Activated CD4-positive, alpha-beta T cell treated with anti-CD3 and anti-CD28 coated beads, Interleukin-2, amount 10 ng/mL, durations not matched to agents 24 days and 14 days (primary cell): ENCODE data around the gene CTDSP1. TPM values are rescaled to one million over a fixed set of nuclear protein-coding genes. Genes with fewer than 3 reads are reported as not detected.
A peak's percentile ranks its signal among the peaks of the same experiment; 100 is the strongest.

Experiments
- DNase-seq: peaks from one replicate; pipeline ENCODE4 v3.0.0; 2022
- H3K27ac Mint-ChIP-seq: one replicate; pipeline ENCODE4 v1.8.0; 2022; ENCODE audit warnings: mild to moderate bottlenecking, mixed read lengths
- H3K27me3 Mint-ChIP-seq: one replicate; pipeline ENCODE4 v1.8.0; 2022; ENCODE audit warnings: mixed read lengths
- H3K36me3 Mint-ChIP-seq: one replicate; pipeline ENCODE4 v1.8.0; 2022; ENCODE audit warnings: low read depth, mild to moderate bottlenecking, mixed read lengths
- H3K4me1 Mint-ChIP-seq: one replicate; pipeline ENCODE4 v1.8.0; 2021; ENCODE audit warnings: mixed read lengths
- H3K4me3 Mint-ChIP-seq: one replicate; pipeline ENCODE4 v1.8.0; 2022; ENCODE audit warnings: mild to moderate bottlenecking, moderate library complexity, mixed read lengths
- H3K9me3 Mint-ChIP-seq: one replicate; pipeline ENCODE4 v1.8.0; 2021; ENCODE audit warnings: mixed read lengths
- intact Hi-C: fragments of 100-400 bp; cut with micrococcal nuclease; formaldehyde crosslinking; loops from one replicate; pipeline ENCODE4 v1.15.1; 2023
- total RNA-seq: library from RNA; stranded (reverse); gene quantifications from 2 replicates; pipeline ENCODE4 v1.2.3, GENCODE V29; 2022

CTDSP1 gene
- total RNA-seq, 1 donor from 2014 or later: 103 TPM

GRCh38 chr2:218431878-218432277 is 32.2 kb downstream of the CTDSP1 start:
- intact Hi-C loops: no loop called here
- no peak for DNase-seq
- Mint-ChIP-seq H3K4me3 (no peak overlapping the region), H3K27ac (no peak overlapping the region), H3K9me3 (no peaks in the 10 kb centered on the region), H3K4me1 (no peaks in the 10 kb centered on the region), H3K27me3 (peaks cover 2% of the 10 kb centered on the region), H3K36me3 (no peaks in the 10 kb centered on the region)

DNA sequence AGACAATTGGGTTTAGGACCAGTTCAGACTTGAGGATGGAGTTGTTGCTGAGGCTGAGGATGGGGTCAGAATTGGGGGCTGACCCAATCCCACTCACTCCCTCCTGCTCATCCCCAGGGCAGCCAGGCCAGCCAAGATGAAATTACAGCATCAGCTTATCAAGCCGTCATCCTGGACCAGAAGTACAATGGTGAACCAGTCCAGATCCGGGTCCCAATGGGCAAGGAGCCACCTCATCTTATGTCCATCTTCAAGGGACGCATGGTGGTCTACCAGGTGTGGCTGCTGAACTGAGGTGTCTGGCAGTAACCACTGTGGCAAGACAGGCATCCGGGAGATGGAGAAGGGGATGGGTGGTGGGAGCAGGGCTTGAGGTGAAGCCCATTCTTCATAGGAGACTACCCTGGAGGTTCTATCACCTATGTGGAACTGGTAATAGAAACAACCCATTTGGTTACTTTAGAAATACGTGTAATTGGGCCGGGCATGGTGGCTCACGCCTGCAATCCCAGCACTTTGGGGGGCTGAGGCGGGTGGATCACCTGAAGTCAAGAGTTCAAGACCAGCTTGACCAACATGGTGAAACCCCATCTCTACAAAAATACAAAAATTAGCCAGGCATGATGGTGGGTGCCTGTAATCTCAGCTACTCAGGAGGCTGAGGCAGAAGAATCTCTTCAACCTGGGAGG is 33.2 kb downstream of the CTDSP1 start:
- intact Hi-C loops: no loop called here
- Mint-ChIP-seq H3K4me3 (no peak overlapping the region), H3K27ac (no peak overlapping the region), H3K36me3 (no peaks in the 10 kb centered on the region), H3K4me1 (no peaks in the 10 kb centered on the region), H3K9me3 (no peaks in the 10 kb centered on the region), H3K27me3 (peaks cover 2% of the 10 kb centered on the region)
- DNase-seq: no peak

GRCh38 chr2:218434456-218434855 is 34.8 kb downstream of the CTDSP1 start:
- intact Hi-C loops: no loop called here
- DNase-seq: no peak
- H3K27me3 Mint-ChIP-seq: peaks cover 2% of the 10 kb centered on the region
- no peaks in the 10 kb centered on the region for H3K36me3 Mint-ChIP-seq
- no peak overlapping the region for H3K4me3 Mint-ChIP-seq
- H3K4me1 Mint-ChIP-seq: no peaks in the 10 kb centered on the region
- H3K9me3 Mint-ChIP-seq: no peaks in the 10 kb centered on the region
- H3K27ac Mint-ChIP-seq: no peak overlapping the region

DNA sequence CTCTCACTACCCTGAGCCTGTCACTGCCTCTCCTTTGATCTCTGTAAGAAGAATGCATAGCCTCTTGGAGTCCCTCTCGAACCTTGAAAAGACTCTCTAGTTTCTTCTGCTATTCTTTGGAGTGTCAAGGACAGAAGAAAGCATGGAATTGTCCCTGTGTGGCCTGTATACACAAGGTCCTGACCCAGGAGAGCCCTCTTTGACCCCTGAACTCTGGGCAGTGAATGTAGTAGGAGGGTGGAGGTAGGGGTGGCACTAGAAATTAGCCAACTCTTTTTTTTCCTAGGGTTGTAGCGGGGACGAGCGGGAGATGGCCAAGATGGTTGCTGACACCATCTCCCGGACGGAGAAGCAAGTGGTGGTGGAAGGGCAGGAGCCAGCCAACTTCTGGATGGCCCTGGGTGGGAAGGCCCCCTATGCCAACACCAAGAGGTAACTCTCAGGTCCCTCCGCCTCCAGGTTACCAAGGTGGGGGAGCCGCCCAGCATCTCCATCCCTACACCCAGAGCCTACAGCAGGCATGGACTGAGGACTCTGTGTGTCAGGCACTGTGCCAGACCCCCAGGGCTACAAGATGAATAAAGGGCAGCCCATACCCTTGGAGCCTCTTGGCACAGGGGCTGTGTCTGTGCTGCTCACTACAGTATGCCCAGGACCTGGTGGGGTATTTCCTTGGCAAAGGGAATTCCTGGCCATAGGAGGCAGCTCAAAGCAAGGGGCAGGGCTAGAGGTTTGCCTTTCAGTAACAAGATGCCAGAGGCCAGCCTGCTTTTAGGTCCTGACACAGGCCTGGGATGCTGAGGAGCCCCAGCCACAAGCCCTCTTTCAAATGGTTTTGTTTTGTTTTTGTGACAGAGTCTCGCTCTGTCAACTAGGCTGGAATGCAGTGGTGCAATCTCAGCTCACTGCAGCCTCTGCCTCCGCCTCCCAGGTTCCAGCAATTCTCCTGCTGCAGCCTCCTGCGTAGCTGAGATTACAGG is 35.6 kb downstream of the CTDSP1 start:
- H3K4me3 Mint-ChIP-seq: no peak overlapping the region
- intact Hi-C loops: no loop called here
- DNase-seq: no peak
- peaks cover 2% of the 10 kb centered on the region for H3K27me3 Mint-ChIP-seq
- no peaks in the 10 kb centered on the region for H3K36me3 Mint-ChIP-seq
- no peak overlapping the region for H3K27ac Mint-ChIP-seq
- H3K9me3 Mint-ChIP-seq: no peaks in the 10 kb centered on the region
- no peaks in the 10 kb centered on the region for H3K4me1 Mint-ChIP-seq

DNA sequence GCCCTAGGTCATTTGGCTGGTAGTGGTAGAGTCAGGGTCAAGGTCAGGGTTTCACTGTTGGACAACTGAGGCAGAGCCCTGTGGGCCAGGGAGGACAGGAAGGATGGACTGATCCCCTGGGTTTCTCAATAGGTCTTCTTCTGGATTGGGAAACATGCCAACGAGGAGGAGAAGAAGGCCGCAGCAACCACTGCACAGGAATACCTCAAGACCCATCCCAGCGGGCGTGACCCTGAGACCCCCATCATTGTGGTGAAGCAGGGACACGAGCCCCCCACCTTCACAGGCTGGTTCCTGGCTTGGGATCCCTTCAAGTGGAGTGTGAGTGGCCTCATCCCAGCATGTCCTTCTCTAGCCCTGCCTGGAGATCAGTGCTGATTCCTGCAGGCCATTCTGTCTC is 37.3 kb downstream of the CTDSP1 start:
- peaks cover 2% of the 10 kb centered on the region for H3K36me3 Mint-ChIP-seq
- no peak for DNase-seq
- H3K27me3 Mint-ChIP-seq: no peaks in the 10 kb centered on the region
- no peak overlapping the region for H3K27ac Mint-ChIP-seq
- H3K4me1 Mint-ChIP-seq: peaks cover 5% of the 10 kb centered on the region
- intact Hi-C loops: no loop called here
- H3K4me3 Mint-ChIP-seq: no peak overlapping the region
- H3K9me3 Mint-ChIP-seq: no peaks in the 10 kb centered on the region

DNA sequence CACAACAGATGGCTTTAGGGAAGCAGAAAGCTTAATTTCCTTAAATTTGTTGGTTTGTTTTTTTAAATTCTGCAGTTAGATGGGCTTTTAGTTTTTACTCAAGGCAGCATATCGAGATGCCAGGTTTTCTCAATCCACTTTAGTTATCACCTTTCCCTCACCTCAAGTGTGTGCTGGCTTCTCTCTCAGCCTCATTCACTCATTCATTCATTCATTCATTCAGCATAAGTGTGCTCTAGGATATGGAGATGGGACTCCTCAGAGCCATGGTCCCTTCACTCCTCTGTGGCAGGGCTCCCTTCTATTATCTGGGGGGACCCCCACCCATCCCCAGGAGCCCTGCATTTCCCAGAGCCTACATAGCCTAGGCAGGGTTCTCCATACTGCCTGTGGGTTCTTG is 38.3 kb downstream of the CTDSP1 start:
- no peak for DNase-seq

DNA sequence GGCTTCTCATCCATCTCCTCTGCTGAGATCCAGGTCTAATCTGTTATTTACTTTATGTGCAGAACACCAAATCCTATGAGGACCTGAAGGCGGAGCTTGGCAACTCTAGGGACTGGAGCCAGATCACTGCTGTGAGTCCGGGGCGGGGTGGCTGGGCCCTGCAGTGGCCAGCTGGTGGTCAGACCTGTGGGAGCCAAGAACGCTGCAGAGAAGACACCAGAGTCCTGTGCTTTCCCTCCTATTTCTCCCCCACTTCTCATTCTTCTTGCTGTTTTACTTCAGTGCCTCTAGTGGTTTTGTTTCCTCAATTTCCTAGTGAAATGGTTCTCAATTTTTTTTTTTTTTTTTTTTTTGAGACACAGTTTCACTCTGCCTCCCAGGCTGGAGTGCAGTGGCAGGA is 38.9 kb downstream of the CTDSP1 start:
- Mint-ChIP-seq H3K27me3 (no peaks in the 10 kb centered on the region), H3K9me3 (no peaks in the 10 kb centered on the region), H3K4me3 (no peak overlapping the region), H3K36me3 (peaks cover 2% of the 10 kb centered on the region), H3K27ac (no peak overlapping the region), H3K4me1 (peaks cover 5% of the 10 kb centered on the region)
- intact Hi-C loops: no loop called here
- no peak for DNase-seq

More for the DNA sequence above, 38.3 kb downstream of the CTDSP1 start:
- Mint-ChIP-seq H3K27me3 (no peaks in the 10 kb centered on the region), H3K27ac (no peak overlapping the region), H3K36me3 (peaks cover 2% of the 10 kb centered on the region), H3K4me3 (no peak overlapping the region), H3K9me3 (no peaks in the 10 kb centered on the region), H3K4me1 (peaks cover 5% of the 10 kb centered on the region)
- intact Hi-C loops: no loop called here

- H3K4me3 Mint-ChIP-seq: no peak overlapping the region
- peaks cover 24% of the 10 kb centered on the region for H3K36me3 Mint-ChIP-seq
- DNase-seq: no peak
- H3K4me1 Mint-ChIP-seq: peaks cover 5% of the 10 kb centered on the region
- H3K27me3 Mint-ChIP-seq: no peaks in the 10 kb centered on the region
- no peaks in the 10 kb centered on the region for H3K9me3 Mint-ChIP-seq
- intact Hi-C loops: no loop called here
- H3K27ac Mint-ChIP-seq: no peak overlapping the region
Measured at GRCh38 chr2:218444692-218445357, 45.2 kb downstream of the CTDSP1 start.

GRCh38 chr2:218445602-218446001 is 45.9 kb downstream of the CTDSP1 start:
- no peak for DNase-seq
- Mint-ChIP-seq H3K9me3 (no peaks in the 10 kb centered on the region), H3K36me3 (peaks cover 27% of the 10 kb centered on the region), H3K27ac (no peak overlapping the region), H3K4me1 (peaks cover 5% of the 10 kb centered on the region), H3K4me3 (no peak overlapping the region), H3K27me3 (no peaks in the 10 kb centered on the region)
- intact Hi-C loops: no loop called here

- intact Hi-C loops: no loop called here
- DNase-seq: no peak
- no peaks in the 10 kb centered on the region for H3K4me1 Mint-ChIP-seq
- H3K4me3 Mint-ChIP-seq: no peak overlapping the region
- no peak overlapping the region for H3K27ac Mint-ChIP-seq
- peaks cover 24% of the 10 kb centered on the region for H3K36me3 Mint-ChIP-seq
- H3K9me3 Mint-ChIP-seq: no peaks in the 10 kb centered on the region
- H3K27me3 Mint-ChIP-seq: no peaks in the 10 kb centered on the region
Measured at GRCh38 chr2:218446547-218446946, 46.9 kb downstream of the CTDSP1 start.

- Mint-ChIP-seq H3K9me3 (no peaks in the 10 kb centered on the region), H3K4me3 (no peak overlapping the region), H3K27me3 (no peaks in the 10 kb centered on the region), H3K36me3 (peaks cover 24% of the 10 kb centered on the region), H3K4me1 (no peaks in the 10 kb centered on the region), H3K27ac (no peak overlapping the region)
- intact Hi-C loops: no loop called here
- no peak for DNase-seq
Measured at GRCh38 chr2:218447072-218447471, 47.4 kb downstream of the CTDSP1 start.

GRCh38 chr2:218448934-218449333 is 49.3 kb downstream of the CTDSP1 start:
- intact Hi-C loops: no loop called here
- DNase-seq: no peak
- Mint-ChIP-seq H3K9me3 (no peaks in the 10 kb centered on the region), H3K4me3 (no peak overlapping the region), H3K4me1 (no peaks in the 10 kb centered on the region), H3K27me3 (no peaks in the 10 kb centered on the region), H3K36me3 (peaks cover 35% of the 10 kb centered on the region), H3K27ac (peak overlapping the region; percentile 4)

DNA sequence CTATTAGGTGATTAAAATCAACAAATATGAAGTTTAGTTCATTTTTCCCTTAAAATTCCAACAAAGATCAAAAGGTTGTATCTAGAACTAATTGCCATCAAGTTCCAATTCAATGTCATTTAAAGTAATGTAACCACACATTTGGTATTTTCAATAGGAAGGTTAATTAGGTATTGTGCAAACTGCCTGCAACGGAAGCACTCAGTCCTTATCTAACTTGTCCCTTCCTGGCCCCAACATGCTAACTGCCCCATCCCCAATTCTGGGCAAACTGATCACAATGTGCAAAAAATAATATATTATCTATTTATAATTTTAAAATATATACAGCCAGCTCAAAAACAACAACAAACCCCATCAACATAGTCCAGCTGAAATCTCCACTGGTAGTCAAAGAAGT is 52.4 kb downstream of the CTDSP1 start:
- H3K27me3 Mint-ChIP-seq: no peaks in the 10 kb centered on the region
- DNase-seq: no peak
- H3K4me3 Mint-ChIP-seq: no peak overlapping the region
- H3K4me1 Mint-ChIP-seq: no peaks in the 10 kb centered on the region
- peaks cover 61% of the 10 kb centered on the region for H3K36me3 Mint-ChIP-seq
- H3K27ac Mint-ChIP-seq: no peak overlapping the region
- peaks cover 9% of the 10 kb centered on the region for H3K9me3 Mint-ChIP-seq
- intact Hi-C loops: no loop called here
